Transverse colon (tissue), 4 donors: ENCODE data around the gene ESPL1. TPM values are rescaled to one million over a fixed set of nuclear protein-coding genes. Genes with fewer than 3 reads are reported as not detected.

ENCODE experiments used
- DNase-seq: peaks from one replicate; pipeline ENCODE4 v3.0.0-alpha.2; 2019
- H3K27ac ChIP-seq, 4 donors: fragments of 200-600 bp; sonication (generic); 2 replicates each; pipeline ENCODE4 v1.5.1; 2016 to 2018; ENCODE audit warnings: inconsistent platforms in 4 of 4
- H3K27me3 ChIP-seq: fragments of 200-600 bp; sonication (generic); 2 replicates; pipeline ENCODE4 v1.5.1; 2017; ENCODE audit warnings: inconsistent platforms
- H3K36me3 ChIP-seq, 4 donors: fragments of 200-600 bp; sonication (generic); 2 replicates each; pipeline ENCODE4 v1.5.1; 2017 to 2019; ENCODE audit warnings: inconsistent platforms in 4 of 4
- H3K4me1 ChIP-seq, 4 donors: fragments of 200-600 bp; sonication (generic); 2 replicates each; pipeline ENCODE4 v1.5.1; 2017 to 2020; ENCODE audit warnings: inconsistent platforms in 4 of 4
- H3K4me3 ChIP-seq, 4 donors: fragments of 200-600 bp; sonication (generic); 1 replicate in 1 of 4; 2 replicates in 3 of 4; pipeline versions ENCODE4 v1.5.1 to v1.6.1; 2017 to 2019; ENCODE audit warnings: inconsistent platforms in 4 of 4
- H3K9me3 ChIP-seq, 2 donors: fragments of 200-600 bp; sonication (generic); 2 replicates each; pipeline ENCODE4 v1.5.1; 2017 to 2019; ENCODE audit warnings: inconsistent platforms in 2 of 2
- EP300 ChIP-seq: sonication (generic); formaldehyde crosslinking; IDR thresholded peaks from one replicate; pipeline ENCODE4 v1.6.1; 2017; ENCODE audit warnings: antibody characterized with exemption, low read depth
- POLR2A ChIP-seq: fragments of 450-650 bp; IDR thresholded peaks from one replicate; pipeline ENCODE4 v1.6.1; 2016; ENCODE audit warnings: antibody characterized with exemption, mild to moderate bottlenecking, moderate library complexity
- POLR2AphosphoS5 ChIP-seq, 3 donors: sonication (generic); formaldehyde crosslinking; IDR thresholded peaks; one replicate each; pipeline ENCODE4 v1.6.1; 2016; ENCODE audit warnings: antibody characterized with exemption in 3 of 3
- WGBS, 2 donors: methylation state at CpG; one replicate each; pipeline ENCODE4 v1.1.5; 2018; ENCODE audit warnings: low coverage in 1 of 2; 5-methylcytosine and 5-hydroxymethylcytosine counted together
- in situ Hi-C, 4 donors: fragments of 200-750 bp; cut with MboI; loops; one replicate each; pipeline versions ENCODE4 v1.15.0 to v1.15.1; 2017; ENCODE audit warnings: low sequenced_read_pairs in 3 of 4, low pct_ligation_motif_present in 1 of 4, low pct_unique_long_range_greater_than_20kb in 1 of 4
- intact Hi-C: fragments of 100-400 bp; cut with DNase I; formaldehyde crosslinking; loops from one replicate; pipeline ENCODE4 v1.15.1; 2023; ENCODE audit warnings: low total_unique reads
- total RNA-seq, 4 donors: library from RNA; depleted of rRNA; stranded (reverse); fragments of >200 nt; gene quantifications; one replicate each; pipeline ENCODE4 v1.1.0, GENCODE V29; 2016
- TF ChIP-seq, protein P1 (sequence below), 5 experiments: fragments of 200-600 bp in 3 of 5; fragments of 450-650 bp in 2 of 5; sonication (generic) in 3 of 5; IDR thresholded peaks; 1 replicate in 2 of 5; 2 replicates in 3 of 5; pipeline ENCODE4 v1.5.1; 2016 to 2017; ENCODE audit warnings: antibody characterized with exemption in 5 of 5, inconsistent platforms in 3 of 5, mild to moderate bottlenecking in 2 of 5, moderate library complexity in 1 of 5

Gene ESPL1
- total RNA-seq, 4 donors from 2014 or later, result 6.5 to 31.8 (median 18.8) TPM

DNA sequence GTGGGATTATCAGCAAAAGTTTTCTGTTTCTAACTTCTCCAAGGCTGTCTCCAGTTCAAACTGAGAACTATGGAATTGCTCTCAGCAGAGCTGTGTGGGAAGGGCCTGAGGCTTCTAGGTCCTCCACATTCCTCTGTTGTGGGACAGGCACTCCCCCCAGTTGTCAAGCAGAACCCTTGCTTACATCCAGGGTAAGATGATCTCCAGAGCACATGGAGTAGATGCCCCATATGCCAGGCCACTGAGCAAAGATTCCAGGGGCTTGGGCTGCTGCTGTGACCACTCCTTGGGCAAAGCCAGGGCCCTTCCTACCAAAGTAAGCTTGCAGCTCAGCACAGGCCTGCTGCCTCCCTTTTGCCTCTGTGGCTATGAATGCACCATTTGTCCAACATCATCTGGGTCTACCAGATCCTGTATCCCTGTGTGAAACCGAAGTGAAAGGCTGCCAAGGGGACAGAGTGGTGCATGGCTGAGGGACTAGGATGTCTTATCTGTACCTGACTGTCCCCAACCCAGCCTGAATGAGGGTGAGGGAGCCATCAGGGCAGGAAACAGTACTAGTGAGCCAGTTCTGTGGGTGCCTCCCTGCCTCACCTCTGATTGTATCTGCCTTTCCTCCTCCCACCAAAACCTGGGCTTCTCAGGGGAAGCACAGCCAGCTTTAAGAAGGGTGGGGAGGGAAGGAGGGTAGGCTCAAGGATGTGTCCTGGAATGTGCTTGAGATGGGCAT is 13.1 kb upstream of the ESPL1 start:
- Histone ChIP-seq H3K36me3 (peaks cover 0 to 9% (median 0%) of the 10 kb centered on the region in 4 donors), H3K9me3 (no peaks in the 10 kb centered on the region), H3K4me1 (peaks cover 15 to 24% (median 24%) of the 10 kb centered on the region in 4 donors), H3K27ac (no peak overlapping the region), H3K27me3 (no peaks in the 10 kb centered on the region), H3K4me3 (no peak overlapping the region)
- intact Hi-C loops, result no loop called here
- in situ Hi-C loops, result no loop called here
- no peak for DNase-seq
- 75% methylated on average over 1 of the region's 1 CpG; no CpG with 5 or more reads in 1 of the 2 donors for WGBS, 2 donors
- no peak for TF ChIP-seq POLR2AphosphoS5 (IDR thresholded peaks at IDR 0.05)
- TF ChIP-seq, protein P1, sequence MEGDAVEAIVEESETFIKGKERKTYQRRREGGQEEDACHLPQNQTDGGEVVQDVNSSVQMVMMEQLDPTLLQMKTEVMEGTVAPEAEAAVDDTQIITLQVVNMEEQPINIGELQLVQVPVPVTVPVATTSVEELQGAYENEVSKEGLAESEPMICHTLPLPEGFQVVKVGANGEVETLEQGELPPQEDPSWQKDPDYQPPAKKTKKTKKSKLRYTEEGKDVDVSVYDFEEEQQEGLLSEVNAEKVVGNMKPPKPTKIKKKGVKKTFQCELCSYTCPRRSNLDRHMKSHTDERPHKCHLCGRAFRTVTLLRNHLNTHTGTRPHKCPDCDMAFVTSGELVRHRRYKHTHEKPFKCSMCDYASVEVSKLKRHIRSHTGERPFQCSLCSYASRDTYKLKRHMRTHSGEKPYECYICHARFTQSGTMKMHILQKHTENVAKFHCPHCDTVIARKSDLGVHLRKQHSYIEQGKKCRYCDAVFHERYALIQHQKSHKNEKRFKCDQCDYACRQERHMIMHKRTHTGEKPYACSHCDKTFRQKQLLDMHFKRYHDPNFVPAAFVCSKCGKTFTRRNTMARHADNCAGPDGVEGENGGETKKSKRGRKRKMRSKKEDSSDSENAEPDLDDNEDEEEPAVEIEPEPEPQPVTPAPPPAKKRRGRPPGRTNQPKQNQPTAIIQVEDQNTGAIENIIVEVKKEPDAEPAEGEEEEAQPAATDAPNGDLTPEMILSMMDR (IDR thresholded peaks at IDR 0.05), result no peak

DNA sequence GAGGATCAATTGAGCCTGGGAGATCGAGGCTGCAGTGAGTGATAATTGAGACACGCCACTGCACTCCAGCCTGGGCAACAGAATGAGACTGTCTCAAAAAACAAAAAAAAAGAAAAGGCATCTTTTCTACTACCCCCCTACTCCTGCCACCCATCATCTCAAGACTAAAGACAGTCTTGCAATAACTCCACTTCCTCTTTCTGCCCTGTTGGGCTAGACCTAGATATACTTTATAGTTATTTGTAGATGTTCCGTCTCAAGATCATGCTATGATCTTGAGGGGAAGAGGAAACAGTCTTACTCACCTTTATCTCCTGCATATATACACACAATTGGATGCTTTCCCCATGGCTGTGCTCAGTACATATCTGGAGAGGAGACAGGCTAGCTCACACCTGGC is 12.1 kb upstream of the ESPL1 start:
- peaks cover 0 to 9% (median 0%) of the 10 kb centered on the region in 4 donors for H3K36me3 ChIP-seq
- intact Hi-C loops (no loop called here), in situ Hi-C loops (no loop called here)
- no peak overlapping the region for H3K27ac ChIP-seq
- no peaks in the 10 kb centered on the region for H3K27me3 ChIP-seq
- WGBS, 2 donors, result 64 to 74% methylated on average over 2 to 3 of the region's 3 CpGs
- DNase-seq, result no peak
- H3K4me1 ChIP-seq, result peaks cover 11 to 22% (median 18%) of the 10 kb centered on the region in 4 donors
- H3K9me3 ChIP-seq, result no peaks in the 10 kb centered on the region
- TF ChIP-seq POLR2AphosphoS5 (IDR thresholded peaks at IDR 0.05) (no peak), EP300 (no peak)
- H3K4me3 ChIP-seq, result no peak overlapping the region

DNA sequence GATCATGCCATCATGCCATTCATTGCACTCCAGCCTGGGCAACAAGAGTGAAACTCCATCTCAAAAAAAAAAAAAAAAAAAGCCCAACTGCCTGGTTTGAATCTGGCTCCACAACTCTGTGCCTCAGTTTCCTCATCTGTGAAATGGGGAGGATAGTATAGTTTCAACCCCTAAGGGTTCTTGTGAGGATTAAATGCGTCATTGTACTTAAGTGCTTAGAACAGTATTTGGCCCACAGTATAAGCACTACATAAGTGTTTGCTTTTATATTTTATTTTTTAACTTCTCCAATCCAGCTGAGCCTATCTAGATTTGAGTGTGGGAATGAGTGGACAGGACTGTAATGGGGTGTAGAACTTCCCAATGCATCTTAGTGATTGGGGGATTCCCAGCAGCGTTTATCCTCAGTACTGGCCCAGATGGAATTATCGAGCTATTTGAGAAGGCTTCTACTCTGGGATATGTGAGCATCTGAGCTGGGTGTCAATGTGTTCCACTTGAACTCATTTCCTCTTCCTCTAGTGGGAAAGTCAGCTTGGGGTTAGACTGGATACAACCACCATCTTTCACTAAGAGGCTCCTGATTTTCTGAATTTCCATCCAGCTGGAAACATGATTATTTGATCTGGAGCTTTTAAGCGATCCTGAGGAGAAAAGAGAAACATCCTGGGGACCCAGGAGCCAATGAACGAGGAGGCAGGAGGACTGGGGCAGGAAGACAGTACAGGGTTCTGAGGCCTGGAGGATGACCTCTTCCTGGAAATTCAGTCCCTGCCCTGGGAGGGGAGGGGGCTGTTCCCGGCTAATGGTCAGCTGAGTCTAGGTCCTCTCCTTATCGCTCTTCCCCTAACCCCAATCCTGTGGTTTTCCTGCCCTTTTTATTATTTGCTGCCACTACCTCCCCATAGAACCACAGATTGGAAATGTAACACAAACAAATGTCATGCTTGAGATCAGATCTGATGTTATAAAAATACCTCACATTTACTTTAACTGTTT is 9.3 kb upstream of the ESPL1 start:
- Histone ChIP-seq H3K36me3 (peaks cover 0 to 4% (median 0%) of the 10 kb centered on the region in 4 donors), H3K9me3 (no peaks in the 10 kb centered on the region), H3K27ac (no peak overlapping the region), H3K4me3 (no peak overlapping the region), H3K27me3 (no peaks in the 10 kb centered on the region), H3K4me1 (no peaks in the 10 kb centered on the region)
- intact Hi-C loops, result no loop called here
- 70 to 71% methylated on average over 5 to 7 of the region's 7 CpGs for WGBS, 2 donors
- TF ChIP-seq EP300 (no peak), POLR2AphosphoS5 (IDR thresholded peaks at IDR 0.05) (no peak), POLR2A (no peak)
- TF ChIP-seq, protein P1 (IDR thresholded peaks at IDR 0.05), result no peak
- in situ Hi-C loops, result no loop called here
- no peak for DNase-seq

DNA sequence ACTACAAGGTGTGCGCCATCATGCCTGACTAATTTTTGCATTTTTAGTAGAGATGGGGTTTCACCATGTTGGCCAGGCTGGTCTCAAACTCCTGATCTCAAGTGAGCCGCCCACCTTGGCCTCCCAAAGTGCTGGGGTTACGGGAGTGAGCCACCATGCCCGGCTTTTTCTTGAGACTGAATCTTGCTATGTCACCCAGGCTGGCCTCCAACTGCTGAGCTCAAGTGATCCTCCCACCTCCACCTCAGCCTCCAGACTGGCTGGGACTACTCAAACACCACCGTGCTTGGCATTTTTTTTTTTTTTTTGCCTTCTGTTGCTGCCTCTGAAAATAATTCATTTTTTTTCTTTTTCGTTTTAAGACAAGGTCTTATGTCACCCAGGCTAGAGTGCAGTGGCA is 8.2 kb upstream of the ESPL1 start:
- Histone ChIP-seq H3K36me3 (no peaks in the 10 kb centered on the region), H3K4me3 (no peak overlapping the region), H3K27me3 (no peaks in the 10 kb centered on the region), H3K27ac (no peak overlapping the region), H3K9me3 (no peaks in the 10 kb centered on the region), H3K4me1 (no peaks in the 10 kb centered on the region)
- no peak for DNase-seq
- 91% methylated on average over 6 of the region's 6 CpGs; no CpG with 5 or more reads in 1 of the 2 donors for WGBS, 2 donors
- TF ChIP-seq EP300 (no peak), POLR2AphosphoS5 (IDR thresholded peaks at IDR 0.05) (no peak), POLR2A (no peak)
- TF ChIP-seq, protein P1 (IDR thresholded peaks at IDR 0.05), result no peak
- intact Hi-C loops (no loop called here), in situ Hi-C loops (no loop called here)
